ENCODE results near the gene METTL9.
"Not testable (repeated sequence)": the region's sequence is repeated elsewhere in the genome, so short reads cannot be mapped to it uniquely, and the experiment has no call there.

Gene METTL9

GRCh38 chr16:21573506-21573905, 25.9 kb upstream of the METTL9 start:
- not testable (repeated sequence) for DNase-seq (ENCODE audit: low read depth in 3 of 3)

DNA sequence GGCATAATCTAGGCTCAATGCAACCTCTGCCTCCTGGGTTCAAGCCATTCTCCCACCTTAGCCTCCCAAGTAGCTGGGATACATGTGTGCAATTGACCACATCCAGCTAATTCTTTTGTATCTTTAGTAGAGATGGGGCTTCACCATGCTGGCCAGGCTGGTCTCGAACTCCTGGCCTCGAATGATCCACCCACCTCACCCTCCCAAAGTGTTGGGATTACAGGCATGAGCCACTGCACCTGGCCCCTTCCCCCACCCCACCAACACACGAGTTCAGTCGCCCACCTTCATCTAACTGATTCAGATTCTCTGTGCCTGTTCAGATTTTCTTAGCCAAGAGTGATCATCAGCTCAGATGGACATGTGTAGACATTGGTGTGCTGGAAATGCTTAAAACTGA, 25.0 kb upstream of the METTL9 start:
- no peak for DNase-seq (ENCODE audit: low read depth in 3 of 3)

DNA sequence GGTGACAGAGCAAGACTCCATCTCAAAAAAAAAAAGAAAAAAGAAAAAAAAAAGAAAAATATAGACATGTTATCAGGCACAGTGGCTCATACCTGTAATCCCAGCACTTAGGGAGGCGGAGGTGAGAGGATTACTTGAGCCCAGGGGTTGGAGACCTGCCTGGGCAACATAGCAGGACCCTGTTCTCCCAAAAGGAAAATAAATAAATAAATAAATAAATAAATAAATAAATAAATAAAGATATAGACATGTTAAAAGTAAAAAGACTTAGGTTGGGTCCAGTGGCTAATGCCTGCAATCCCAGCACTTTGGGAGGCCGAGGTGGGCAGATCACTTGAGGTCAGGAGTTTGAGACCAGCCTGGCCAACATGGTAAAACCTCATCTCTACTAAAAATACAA, 23.1 kb upstream of the METTL9 start:
- DNase-seq (ENCODE audit: low read depth in 3 of 3), result not testable (repeated sequence)

DNA sequence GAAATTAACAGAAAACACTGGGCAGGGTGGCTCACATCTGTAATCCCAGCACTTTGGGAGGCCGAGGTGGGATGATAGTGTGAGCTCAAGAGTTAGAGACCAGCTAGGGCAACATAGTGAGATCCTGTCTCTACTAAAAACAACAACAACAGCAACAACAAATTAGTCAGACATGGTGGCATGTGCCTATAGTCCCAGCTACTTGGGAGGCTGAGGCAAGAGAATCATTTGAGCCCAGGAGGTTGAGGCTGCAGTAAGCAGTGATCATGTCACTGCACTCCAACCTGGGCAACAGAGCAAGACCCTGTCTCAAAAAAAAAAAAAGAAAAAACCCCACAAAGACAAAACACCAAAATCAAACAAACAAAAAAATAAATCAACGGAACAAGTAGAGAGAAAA, 21.9 kb upstream of the METTL9 start:
- DNase-seq (ENCODE audit: low read depth in 3 of 3), result not testable (repeated sequence)

DNA sequence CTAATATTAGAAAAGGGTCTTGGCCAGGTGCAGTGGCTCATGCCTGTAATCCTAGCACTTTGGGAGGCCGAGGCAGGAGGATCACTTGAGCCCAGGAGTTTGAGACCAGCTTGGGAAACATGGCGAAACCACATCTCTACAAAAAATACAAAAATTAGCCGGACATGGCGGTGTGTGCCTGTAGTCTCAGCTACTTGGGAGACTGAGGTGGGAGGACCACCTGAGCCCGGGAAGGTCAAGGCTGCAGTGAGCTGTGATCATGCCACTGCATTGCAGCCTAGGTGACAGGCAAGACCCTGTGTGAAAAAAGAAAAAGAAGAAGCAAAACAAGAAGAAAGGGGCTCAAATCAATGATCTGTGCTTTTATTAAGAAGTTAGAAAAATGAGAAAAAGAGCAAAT, 21.1 kb upstream of the METTL9 start:
- DNase-seq (ENCODE audit: low read depth in 3 of 3), result not testable (repeated sequence)

- DNase-seq (ENCODE audit: low read depth in 3 of 3), result not testable (repeated sequence)
Observed at GRCh38 chr16:21580131-21580530, 19.2 kb upstream of the METTL9 start.

GRCh38 chr16:21580807-21581206, 18.6 kb upstream of the METTL9 start:
- no peak for DNase-seq (ENCODE audit: low read depth in 3 of 3)

GRCh38 chr16:21584817-21585216, 14.6 kb upstream of the METTL9 start:
- DNase-seq (ENCODE audit: low read depth in 3 of 3), result no peak

DNA sequence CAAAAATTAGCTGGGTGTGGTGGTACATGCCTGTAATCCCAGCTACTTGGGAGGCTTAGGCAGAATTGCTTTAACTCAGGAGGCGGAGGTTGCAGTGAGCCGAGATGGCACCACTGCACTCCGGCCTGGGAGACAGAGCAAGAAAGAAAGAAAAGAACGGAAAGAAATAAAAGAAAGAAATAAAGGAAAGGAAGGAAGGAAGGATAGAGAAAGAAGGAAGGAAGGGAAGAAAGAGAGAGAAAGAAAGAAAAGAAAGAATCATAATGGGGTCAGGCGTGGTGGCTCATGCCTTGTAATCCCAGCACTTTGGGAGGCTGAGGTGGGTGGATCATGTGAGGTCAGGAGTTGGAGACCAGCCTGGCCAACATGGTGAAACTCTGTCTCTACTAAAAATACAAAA, 10.8 kb upstream of the METTL9 start:
- DNase-seq (ENCODE audit: low read depth in 3 of 3), result not testable (repeated sequence)

GRCh38 chr16:21589551-21589950, 9.8 kb upstream of the METTL9 start:
- no peak for DNase-seq (ENCODE audit: low read depth in 3 of 3)

- no peak for DNase-seq (ENCODE audit: low read depth in 3 of 3)
Observed at GRCh38 chr16:21590287-21590686, 9.1 kb upstream of the METTL9 start.

GRCh38 chr16:21590796-21591195, 8.6 kb upstream of the METTL9 start:
- no peak for DNase-seq (ENCODE audit: low read depth in 3 of 3)

- no peak for DNase-seq (ENCODE audit: low read depth in 3 of 3)
Observed at GRCh38 chr16:21592191-21592590, 7.2 kb upstream of the METTL9 start.

- no peak for DNase-seq (ENCODE audit: low read depth in 3 of 3)
Observed at GRCh38 chr16:21593530-21594289, 5.7 kb upstream of the METTL9 start.

GRCh38 chr16:21597561-21598030, 1.8 kb upstream of the METTL9 start:
- DNase-seq (ENCODE audit: low read depth in 3 of 3), result no peak

- DNase-seq (ENCODE audit: low read depth in 3 of 3), result no peak
Observed at GRCh38 chr16:21598206-21598605, 1.2 kb upstream of the METTL9 start.

GRCh38 chr16:21598701-21599121, 666 bp upstream of the METTL9 start:
- DNase-seq (ENCODE audit: low read depth in 3 of 3), result peak in 1 of 3 donors; percentile 13

GRCh38 chr16:21600031-21600773, 825 bp downstream of the METTL9 start:
- DNase-seq (ENCODE audit: low read depth in 3 of 3), result peak in 1 of 3 donors; percentile 9

- no peak for DNase-seq (ENCODE audit: low read depth in 3 of 3)
Observed at GRCh38 chr16:21602785-21603184, 3.4 kb downstream of the METTL9 start.

DNA sequence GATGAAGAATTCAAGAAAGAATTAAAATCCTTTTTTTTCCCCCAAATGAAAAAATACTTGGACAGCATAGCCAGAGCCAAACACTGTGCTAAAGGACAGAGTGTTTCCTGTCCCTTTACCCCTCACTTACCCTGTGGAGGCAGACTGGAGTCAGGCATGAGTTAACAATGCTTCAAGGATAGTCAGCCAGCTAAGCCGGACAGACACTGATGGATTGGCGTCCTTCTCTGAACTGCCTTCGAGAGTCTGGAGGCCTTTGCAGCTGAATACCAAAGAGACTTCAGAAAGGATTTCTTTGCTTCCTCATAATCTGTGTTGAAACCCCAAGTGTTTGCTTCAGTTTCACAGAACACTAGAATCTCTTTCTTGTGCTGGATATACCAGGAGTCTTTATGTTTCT, 4.6 kb downstream of the METTL9 start:
- no peak for DNase-seq (ENCODE audit: low read depth in 3 of 3)

DNA sequence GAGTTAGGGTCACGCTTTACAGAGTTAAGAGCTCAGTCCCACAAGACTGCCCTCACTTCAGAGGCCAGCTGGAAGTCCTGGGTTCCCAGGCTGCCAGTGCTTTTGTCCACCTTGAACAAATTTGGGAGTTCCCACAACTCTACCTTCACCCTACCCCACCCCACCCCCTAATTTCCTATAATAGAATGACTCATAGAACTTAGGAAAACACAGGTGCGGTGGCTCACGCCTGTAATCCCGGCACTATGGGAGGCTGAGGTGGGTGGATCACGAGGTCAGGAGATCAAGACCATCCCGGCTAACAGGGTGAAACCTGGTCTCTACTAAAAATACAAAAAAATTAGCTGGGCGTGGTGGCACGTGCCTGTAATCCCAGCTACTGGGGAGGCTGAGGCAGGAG, 6.5 kb downstream of the METTL9 start:
- not testable (repeated sequence) for DNase-seq (ENCODE audit: low read depth in 3 of 3)

DNA sequence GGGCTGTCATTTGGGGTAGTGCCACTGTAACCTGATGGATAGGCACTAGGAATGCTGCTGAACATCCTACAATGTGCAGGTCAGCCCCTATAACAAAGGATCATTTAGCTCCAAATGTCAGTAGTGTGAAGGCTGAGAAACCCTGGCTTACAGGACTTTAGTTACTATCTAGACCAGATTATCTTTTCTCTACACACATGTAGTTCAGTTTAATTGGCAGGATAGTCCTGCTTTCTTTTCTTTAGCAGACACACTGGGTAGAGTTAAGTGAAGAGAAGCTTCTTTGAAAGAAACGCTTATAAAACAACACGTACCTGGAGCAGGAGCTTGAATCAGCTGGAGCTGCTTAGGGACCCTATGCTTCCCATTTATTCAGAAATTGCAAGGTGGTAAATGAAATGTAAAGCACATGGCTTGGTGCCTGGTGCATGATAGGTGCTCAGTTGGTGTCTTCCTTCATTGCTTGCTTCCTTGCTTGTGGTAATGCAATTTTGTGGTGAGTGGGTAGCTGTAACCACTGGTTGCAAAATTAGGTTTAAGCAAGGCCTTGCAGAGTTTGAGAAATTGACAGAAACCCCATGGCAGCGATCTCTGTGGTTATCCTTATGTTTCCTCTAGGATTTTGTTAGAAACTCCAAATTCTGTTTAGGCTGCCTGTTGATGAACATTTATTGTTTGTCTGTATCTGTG, 9.4 kb downstream of the METTL9 start:
- no peak for DNase-seq (ENCODE audit: low read depth in 3 of 3)
